ENCODE measurements around the gene KCNK13. TPM values are rescaled to one million over a fixed set of nuclear protein-coding genes. Genes with fewer than 3 reads are reported as not detected.
"Not testable (repeated sequence)": the region's sequence is repeated elsewhere in the genome, so short reads cannot be mapped to it uniquely, and the experiment has no call there.

KCNK13 gene
- total RNA-seq, 1 experiment from 2014 or later, result 0.17 TPM

DNA sequence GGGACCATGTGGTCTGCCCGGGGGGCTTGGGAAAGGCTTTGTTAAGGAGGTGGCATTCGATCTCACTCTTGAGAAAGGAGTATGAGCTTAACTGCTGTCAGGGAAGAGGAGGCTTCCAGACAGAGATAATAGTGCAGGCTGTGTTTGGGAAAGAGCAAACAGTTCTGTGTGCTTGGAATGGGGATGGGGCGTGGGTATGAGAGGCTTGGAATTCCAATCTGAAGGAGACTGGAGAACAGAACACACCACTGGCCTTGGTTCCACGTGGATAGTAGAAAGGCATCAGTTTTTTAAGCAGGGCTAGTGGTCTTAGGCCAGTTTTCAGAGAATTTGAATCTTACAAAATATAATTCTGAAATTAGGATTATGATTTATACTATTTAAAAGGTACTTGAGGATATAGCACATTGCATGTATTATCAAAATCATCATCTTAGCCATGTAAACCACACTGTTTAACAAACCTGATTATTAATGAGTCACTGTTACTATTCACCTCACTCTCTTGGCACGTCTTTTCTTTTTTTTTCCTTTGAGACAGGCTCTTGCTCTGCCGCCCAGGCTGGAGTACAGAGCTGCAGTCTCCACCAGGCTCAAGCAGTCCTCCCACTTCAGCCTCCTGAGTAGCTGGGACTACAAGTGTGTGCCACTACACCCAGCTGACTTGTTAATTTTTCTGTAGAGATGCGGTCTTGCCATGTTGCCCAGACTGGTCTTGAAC is 38.5 kb upstream of the KCNK13 start (continued):
- TF ChIP-seq, protein P1, sequence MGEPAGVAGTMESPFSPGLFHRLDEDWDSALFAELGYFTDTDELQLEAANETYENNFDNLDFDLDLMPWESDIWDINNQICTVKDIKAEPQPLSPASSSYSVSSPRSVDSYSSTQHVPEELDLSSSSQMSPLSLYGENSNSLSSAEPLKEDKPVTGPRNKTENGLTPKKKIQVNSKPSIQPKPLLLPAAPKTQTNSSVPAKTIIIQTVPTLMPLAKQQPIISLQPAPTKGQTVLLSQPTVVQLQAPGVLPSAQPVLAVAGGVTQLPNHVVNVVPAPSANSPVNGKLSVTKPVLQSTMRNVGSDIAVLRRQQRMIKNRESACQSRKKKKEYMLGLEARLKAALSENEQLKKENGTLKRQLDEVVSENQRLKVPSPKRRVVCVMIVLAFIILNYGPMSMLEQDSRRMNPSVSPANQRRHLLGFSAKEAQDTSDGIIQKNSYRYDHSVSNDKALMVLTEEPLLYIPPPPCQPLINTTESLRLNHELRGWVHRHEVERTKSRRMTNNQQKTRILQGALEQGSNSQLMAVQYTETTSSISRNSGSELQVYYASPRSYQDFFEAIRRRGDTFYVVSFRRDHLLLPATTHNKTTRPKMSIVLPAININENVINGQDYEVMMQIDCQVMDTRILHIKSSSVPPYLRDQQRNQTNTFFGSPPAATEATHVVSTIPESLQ (CRISPR knock-in tag; IDR thresholded peaks at IDR 0.05), result no peak
- TF ChIP-seq, protein P2, sequence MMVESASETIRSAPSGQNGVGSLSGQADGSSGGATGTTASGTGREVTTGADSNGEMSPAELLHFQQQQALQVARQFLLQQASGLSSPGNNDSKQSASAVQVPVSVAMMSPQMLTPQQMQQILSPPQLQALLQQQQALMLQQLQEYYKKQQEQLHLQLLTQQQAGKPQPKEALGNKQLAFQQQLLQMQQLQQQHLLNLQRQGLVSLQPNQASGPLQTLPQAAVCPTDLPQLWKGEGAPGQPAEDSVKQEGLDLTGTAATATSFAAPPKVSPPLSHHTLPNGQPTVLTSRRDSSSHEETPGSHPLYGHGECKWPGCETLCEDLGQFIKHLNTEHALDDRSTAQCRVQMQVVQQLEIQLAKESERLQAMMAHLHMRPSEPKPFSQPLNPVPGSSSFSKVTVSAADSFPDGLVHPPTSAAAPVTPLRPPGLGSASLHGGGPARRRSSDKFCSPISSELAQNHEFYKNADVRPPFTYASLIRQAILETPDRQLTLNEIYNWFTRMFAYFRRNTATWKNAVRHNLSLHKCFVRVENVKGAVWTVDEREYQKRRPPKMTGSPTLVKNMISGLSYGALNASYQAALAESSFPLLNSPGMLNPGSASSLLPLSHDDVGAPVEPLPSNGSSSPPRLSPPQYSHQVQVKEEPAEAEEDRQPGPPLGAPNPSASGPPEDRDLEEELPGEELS (CRISPR knock-in tag; IDR thresholded peaks at IDR 0.05), result no peak
- TF ChIP-seq KAT7 (CRISPR knock-in tag; IDR thresholded peaks at IDR 0.05; ENCODE audit: borderline replicate concordance), result no peak
- no peak for TF ChIP-seq CREM (CRISPR knock-in tag; IDR thresholded peaks at IDR 0.05)
- TF ChIP-seq EMX1 (CRISPR knock-in tag; IDR thresholded peaks at IDR 0.05), result no peak
- no peak for TF ChIP-seq FOXJ3 (CRISPR knock-in tag; IDR thresholded peaks at IDR 0.05; ENCODE audit: borderline replicate concordance)
- no peak for TF ChIP-seq ESRRA (CRISPR knock-in tag; IDR thresholded peaks at IDR 0.05; ENCODE audit: borderline replicate concordance)

- H3K36me3 Mint-ChIP-seq, result peaks cover 37% of the 10 kb centered on the region
- no peaks in the 10 kb centered on the region for H3K4me1 Mint-ChIP-seq
- no peaks in the 10 kb centered on the region; the same call in 1 of the 2 replicates for H3K27me3 Mint-ChIP-seq (ENCODE audit: low read depth)
- H3K9me3 Mint-ChIP-seq, result no peaks in the 10 kb centered on the region
- no peak overlapping the region for H3K4me3 Mint-ChIP-seq
- DNase-seq (ENCODE audit: low spot score) (no peak), ATAC-seq (no peak)
- no peak overlapping the region for H3K27ac Mint-ChIP-seq
- TF ChIP-seq FOXJ3 (CRISPR knock-in tag; IDR thresholded peaks at IDR 0.05; ENCODE audit: borderline replicate concordance) (no peak), SMAD4 (CRISPR knock-in tag; IDR thresholded peaks at IDR 0.05) (no peak), NR1H2 (CRISPR knock-in tag; IDR thresholded peaks at IDR 0.05) (no peak), CREB1 (CRISPR knock-in tag; IDR thresholded peaks at IDR 0.05) (no peak), ARID4B (CRISPR knock-in tag; IDR thresholded peaks at IDR 0.05; ENCODE audit: borderline replicate concordance) (no peak), ZNF512 (CRISPR knock-in tag; IDR thresholded peaks at IDR 0.05; ENCODE audit: borderline replicate concordance) (no peak)
- ChIA-PET CTCF (no interaction called here), POLR2A (no interaction called here)
Observed at GRCh38 chr14:90024910-90025309, 36.9 kb upstream of the KCNK13 start.

GRCh38 chr14:90026608-90027007 is 35.2 kb upstream of the KCNK13 start:
- H3K27ac Mint-ChIP-seq; ATAC-seq; POLR2A ChIA-PET; CTCF ChIA-PET; DNase-seq (ENCODE audit: low spot score); H3K4me3 Mint-ChIP-seq; H3K9me3 Mint-ChIP-seq; H3K27me3 Mint-ChIP-seq (ENCODE audit: low read depth); H3K4me1 Mint-ChIP-seq: not testable (repeated sequence)
- H3K36me3 Mint-ChIP-seq, result peaks cover 37% of the 10 kb centered on the region
